Lung (tissue), 12 donors: ENCODE data around the gene FRMD4A. TPM values are rescaled to one million over a fixed set of nuclear protein-coding genes. Genes with fewer than 3 reads are reported as not detected.
A peak's percentile ranks its signal among the peaks of the same experiment; 100 is the strongest.

Experiments
- ATAC-seq: fragments of 200-7000 bp; cut with Tn5 transposase; one replicate; pipeline ENCODE4 v1.9.1; 2020; ENCODE audit warnings: moderate number of reproducible peaks; ENCODE audit not compliant: insufficient read depth, low FRiP score
- DNase-seq, 3 donors: peaks; one replicate each; pipeline ENCODE4 v3.0.0-alpha.2; 2013 to 2017
- H3K27ac ChIP-seq, 2 donors: one replicate each; pipeline ENCODE4 v1.5.1; 2013; ENCODE audit warnings: mild to moderate bottlenecking in 2 of 2, moderate library complexity in 2 of 2, control low read depth in 1 of 2, inconsistent platforms in 1 of 2, low read depth in 1 of 2, low read length in 1 of 2
- H3K27me3 ChIP-seq, 3 donors: one replicate each; pipeline ENCODE4 v1.5.1; 2013; ENCODE audit warnings: low read length in 2 of 3; ENCODE audit not compliant: control insufficient read depth in 3 of 3, insufficient read depth in 3 of 3
- H3K36me3 ChIP-seq, 4 donors: one replicate each; pipeline ENCODE4 v1.5.1; 2013; ENCODE audit warnings: low read length in 4 of 4, mild to moderate bottlenecking in 1 of 4, moderate library complexity in 1 of 4; ENCODE audit not compliant: control insufficient read depth in 4 of 4, insufficient read depth in 4 of 4
- H3K4me1 ChIP-seq, 5 donors: one replicate each; pipeline ENCODE4 v1.5.1; 2013; ENCODE audit warnings: low read length in 5 of 5, mild to moderate bottlenecking in 2 of 5, moderate library complexity in 1 of 5; ENCODE audit not compliant: control insufficient read depth in 5 of 5, insufficient read depth in 5 of 5
- H3K4me3 ChIP-seq: one replicate; pipeline ENCODE4 v1.5.1; 2013; ENCODE audit warnings: mild to moderate bottlenecking, control low read depth, moderate library complexity
- H3K9ac ChIP-seq, 2 donors: one replicate each; pipeline ENCODE4 v1.5.1; 2013; ENCODE audit warnings: low read length in 2 of 2, control low read depth in 1 of 2; ENCODE audit not compliant: insufficient read depth in 1 of 2
- H3K9me3 ChIP-seq, 4 donors: one replicate each; pipeline ENCODE4 v1.5.1; 2013; ENCODE audit warnings: low read length in 3 of 4, mild to moderate bottlenecking in 1 of 4, moderate library complexity in 1 of 4; ENCODE audit not compliant: control insufficient read depth in 4 of 4, insufficient read depth in 3 of 4
- WGBS, 2 donors: extraction: QIAGEN DNeasy Blood & Tissue Kit; methylation state at CpG; one replicate each; pipeline ENCODE4 v1.1.7; 2013; 5-methylcytosine and 5-hydroxymethylcytosine counted together
- polyA plus RNA-seq, 2 donors: library from polyadenylated mRNA; stranded (reverse); fragments of 200-250 nt; gene quantifications; one replicate each; pipeline ENCODE4 v1.2.1, GENCODE V29; 2013
- total RNA-seq, 2 donors: library from RNA; depleted of rRNA in 1 of 2; stranded (reverse); fragments of >200 nt in 1 of 2; gene quantifications; one replicate each; pipeline ENCODE4 v1.2.1, GENCODE V29; 2014 to 2021
- TF ChIP-seq, protein P1 (sequence below): IDR thresholded peaks from 2 replicates; pipeline ENCODE4 v1.5.1; 2012; ENCODE audit warnings: mild to moderate bottlenecking; ENCODE audit errors: control extremely low read depth, extremely low read depth
- donor health status: control.
- donor health status: control.
- donor health status: Bipolar disorder and iron deficiency.
- donor health status: healthy.
- donor health status: DM: yes; HTN: yes; CAD: no.

FRMD4A gene
- total and polyA plus RNA-seq, 4 donors, result 12.0 to 64.5 (median 29.3) TPM

DNA sequence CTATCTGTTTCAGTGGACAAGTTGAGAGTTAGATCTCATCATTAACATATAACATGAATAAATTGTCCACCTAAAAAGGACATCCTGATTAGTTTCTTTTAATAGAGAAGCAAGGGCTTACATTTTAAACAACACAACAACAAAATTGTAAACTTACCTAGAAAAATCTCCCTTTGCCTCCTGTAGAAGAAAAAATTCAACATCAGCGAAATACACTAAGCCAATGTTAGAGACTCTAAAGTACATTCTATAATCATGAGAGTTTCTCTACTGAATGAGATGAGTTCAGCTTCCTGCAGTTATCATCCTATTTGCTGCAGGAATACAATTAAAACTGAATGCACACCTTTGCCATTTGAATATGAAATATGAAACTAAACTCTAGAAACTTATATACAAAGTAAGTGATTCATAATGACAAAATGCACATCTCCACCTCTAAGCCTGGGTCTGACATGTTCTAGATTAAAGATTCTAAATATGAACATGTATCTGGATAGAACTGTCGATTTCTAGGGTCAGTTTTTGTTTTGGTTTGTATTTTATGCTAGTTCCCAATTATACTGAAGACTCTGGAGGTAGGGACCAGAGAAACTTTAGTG is 569.1 kb downstream of the FRMD4A start:
- no peak overlapping the region for H3K27ac ChIP-seq
- TF ChIP-seq, protein P1, sequence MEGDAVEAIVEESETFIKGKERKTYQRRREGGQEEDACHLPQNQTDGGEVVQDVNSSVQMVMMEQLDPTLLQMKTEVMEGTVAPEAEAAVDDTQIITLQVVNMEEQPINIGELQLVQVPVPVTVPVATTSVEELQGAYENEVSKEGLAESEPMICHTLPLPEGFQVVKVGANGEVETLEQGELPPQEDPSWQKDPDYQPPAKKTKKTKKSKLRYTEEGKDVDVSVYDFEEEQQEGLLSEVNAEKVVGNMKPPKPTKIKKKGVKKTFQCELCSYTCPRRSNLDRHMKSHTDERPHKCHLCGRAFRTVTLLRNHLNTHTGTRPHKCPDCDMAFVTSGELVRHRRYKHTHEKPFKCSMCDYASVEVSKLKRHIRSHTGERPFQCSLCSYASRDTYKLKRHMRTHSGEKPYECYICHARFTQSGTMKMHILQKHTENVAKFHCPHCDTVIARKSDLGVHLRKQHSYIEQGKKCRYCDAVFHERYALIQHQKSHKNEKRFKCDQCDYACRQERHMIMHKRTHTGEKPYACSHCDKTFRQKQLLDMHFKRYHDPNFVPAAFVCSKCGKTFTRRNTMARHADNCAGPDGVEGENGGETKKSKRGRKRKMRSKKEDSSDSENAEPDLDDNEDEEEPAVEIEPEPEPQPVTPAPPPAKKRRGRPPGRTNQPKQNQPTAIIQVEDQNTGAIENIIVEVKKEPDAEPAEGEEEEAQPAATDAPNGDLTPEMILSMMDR, result no peak
- no peak overlapping the region for H3K9ac ChIP-seq
- no peaks in the 10 kb centered on the region for H3K36me3 ChIP-seq
- ATAC-seq, result no peak
- WGBS, 2 donors, result 91 to 93% methylated on average over 2 of the region's 2 CpGs
- no peaks in the 10 kb centered on the region for H3K27me3 ChIP-seq
- peaks cover 0 to 10% (median 2%) of the 10 kb centered on the region in 5 donors for H3K4me1 ChIP-seq
- no peak for DNase-seq
- H3K4me3 ChIP-seq, result no peak overlapping the region
- no peaks in the 10 kb centered on the region for H3K9me3 ChIP-seq

DNA sequence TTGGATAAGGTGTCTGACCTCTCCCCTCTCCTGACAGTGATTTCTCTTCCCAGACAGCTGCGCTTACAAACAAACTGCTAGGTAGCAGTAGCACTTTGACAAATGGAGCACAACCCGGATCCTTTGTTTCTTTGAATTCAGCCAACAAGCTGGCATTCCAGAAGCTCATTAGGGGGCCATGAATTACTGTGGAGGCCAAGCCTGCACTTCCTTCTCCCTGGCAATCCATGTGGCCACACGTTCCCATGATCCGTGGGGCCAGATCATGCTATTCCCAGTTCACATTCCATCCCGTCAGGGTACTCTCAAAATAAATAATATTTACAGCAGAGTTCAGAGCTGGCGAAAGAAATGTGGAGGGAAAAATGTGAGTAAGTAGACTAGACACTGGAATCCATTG is 571.6 kb downstream of the FRMD4A start:
- Histone ChIP-seq H3K27me3 (no peaks in the 10 kb centered on the region), H3K9me3 (no peaks in the 10 kb centered on the region), H3K9ac (no peak overlapping the region), H3K27ac (peak overlapping the region in 1 of 2 donors; percentile 22), H3K36me3 (no peaks in the 10 kb centered on the region), H3K4me3 (no peak overlapping the region), H3K4me1 (peaks cover 0 to 27% (median 2%) of the 10 kb centered on the region in 5 donors)
- TF ChIP-seq, protein P1, result no peak
- ATAC-seq, result no peak
- 80 to 81% methylated on average over 6 of the region's 6 CpGs for WGBS, 2 donors
- DNase-seq, result peak in 1 of 3 donors; percentile 22

DNA sequence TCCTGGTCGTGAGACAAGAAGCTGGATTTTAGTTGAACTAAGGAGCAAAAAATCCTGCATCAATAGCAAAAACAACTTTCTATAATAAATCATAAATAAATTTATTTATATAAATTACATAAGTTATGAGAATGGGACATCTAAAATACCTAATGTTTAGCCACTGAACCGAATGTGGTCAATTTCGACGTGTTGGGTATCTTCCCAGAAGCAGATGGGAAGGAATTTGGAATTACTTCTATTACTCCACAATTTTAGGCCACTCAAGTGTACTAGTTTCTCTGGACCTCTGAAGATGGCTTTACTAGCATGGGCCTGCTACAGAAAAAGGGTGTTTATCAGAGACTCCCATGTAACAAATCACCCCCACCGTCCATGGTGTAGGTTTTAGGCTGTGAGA is 572.0 kb downstream of the FRMD4A start:
- Histone ChIP-seq H3K9ac (no peak overlapping the region), H3K4me3 (no peak overlapping the region), H3K36me3 (no peaks in the 10 kb centered on the region), H3K4me1 (peaks cover 0 to 27% (median 2%) of the 10 kb centered on the region in 5 donors), H3K27me3 (no peaks in the 10 kb centered on the region), H3K9me3 (no peaks in the 10 kb centered on the region), H3K27ac (peak overlapping the region in 1 of 2 donors; percentile 22)
- no peak for ATAC-seq
- 80 to 92% methylated on average over 5 of the region's 5 CpGs for WGBS, 2 donors
- DNase-seq, result no peak
- TF ChIP-seq, protein P1, result no peak

DNA sequence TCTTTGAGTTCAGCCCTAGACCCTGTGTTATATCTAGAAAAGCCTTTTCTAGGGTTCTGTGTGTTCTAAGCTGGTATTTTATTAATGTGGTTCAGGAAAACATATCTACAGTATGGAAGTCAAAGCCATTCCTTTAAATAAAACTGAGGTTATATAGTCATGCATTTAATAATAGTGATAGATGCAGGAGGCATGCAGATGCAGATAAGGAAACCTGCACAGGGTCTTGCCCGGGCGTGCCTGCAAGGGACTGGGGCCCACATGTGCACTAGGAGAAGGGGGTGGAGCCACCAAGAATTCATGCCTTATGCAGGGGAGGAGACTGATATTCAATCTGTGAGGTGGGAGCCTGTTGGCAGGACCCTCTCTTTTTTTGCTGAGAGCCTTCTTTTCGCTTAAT is 572.4 kb downstream of the FRMD4A start:
- no peaks in the 10 kb centered on the region for H3K36me3 ChIP-seq
- H3K9me3 ChIP-seq, result no peaks in the 10 kb centered on the region
- no peaks in the 10 kb centered on the region for H3K27me3 ChIP-seq
- DNase-seq, result no peak
- H3K9ac ChIP-seq, result no peak overlapping the region
- peaks cover 0 to 27% (median 2%) of the 10 kb centered on the region in 5 donors for H3K4me1 ChIP-seq
- H3K27ac ChIP-seq, result no peak overlapping the region
- WGBS, 2 donors, result 88 to 89% methylated on average over 3 of the region's 3 CpGs
- TF ChIP-seq, protein P1, result no peak
- H3K4me3 ChIP-seq, result no peak overlapping the region
- ATAC-seq, result no peak
